GM23338 (cell line): ENCODE data around the gene NRF1. TPM values are rescaled to one million over a fixed set of nuclear protein-coding genes. Genes with fewer than 3 reads are reported as not detected.

ENCODE experiments used
- ATAC-seq: fragments of 200-7000 bp; cut with Tn5 transposase; 3 replicates; pipeline ENCODE4 v1.9.1; 2020
- DNase-seq: peaks from one replicate; pipeline ENCODE4 v3.0.0-alpha.2; 2015; ENCODE audit warnings: low spot score
- H2AFZ ChIP-seq: fragments of 200-600 bp; sonication (generic); 2 replicates; pipeline ENCODE4 v1.8.0; 2016; ENCODE audit warnings: antibody characterized with exemption, mild to moderate bottlenecking, moderate library complexity
- H3F3A ChIP-seq: fragments of 200-600 bp; sonication (generic); replicated peaks from 2 replicates; pipeline ENCODE4 v1.8.0; 2017; ENCODE audit warnings: antibody characterized with exemption, mixed run types, low read depth
- H3K27ac ChIP-seq: fragments of 200-600 bp; sonication (generic); 2 replicates; pipeline ENCODE4 v1.6.1; 2016; ENCODE audit warnings: low read depth
- H3K27me3 ChIP-seq: fragments of 200-600 bp; sonication (generic); 2 replicates; pipeline ENCODE4 v1.8.0; 2016; ENCODE audit warnings: mild to moderate bottlenecking, mixed run types, moderate library complexity; ENCODE audit not compliant: insufficient read depth
- H3K36me3 ChIP-seq: fragments of 200-600 bp; sonication (generic); 2 replicates; pipeline ENCODE4 v1.8.0; 2016; ENCODE audit warnings: mild to moderate bottlenecking; ENCODE audit not compliant: insufficient read depth
- H3K4me1 ChIP-seq: fragments of 200-600 bp; sonication (generic); 2 replicates; pipeline ENCODE4 v1.8.0; 2016; ENCODE audit warnings: mild to moderate bottlenecking, moderate library complexity; ENCODE audit not compliant: insufficient read depth
- H3K4me2 ChIP-seq: fragments of 200-600 bp; sonication (generic); 2 replicates; pipeline ENCODE4 v1.7.1; 2017; ENCODE audit warnings: mixed run types
- H3K4me3 ChIP-seq: fragments of 200-600 bp; sonication (generic); 2 replicates; pipeline ENCODE4 v1.6.1; 2016; ENCODE audit warnings: mixed run types
- H3K79me2 ChIP-seq: fragments of 200-600 bp; sonication (generic); replicated peaks from 2 replicates; pipeline ENCODE4 v1.8.0; 2017; ENCODE audit warnings: mild to moderate bottlenecking; ENCODE audit not compliant: insufficient read depth
- H3K9me2 ChIP-seq: fragments of 200-600 bp; sonication (generic); 2 replicates; pipeline ENCODE4 v1.8.0; 2017; ENCODE audit not compliant: insufficient read depth
- H4K20me1 ChIP-seq: fragments of 200-600 bp; sonication (generic); replicated peaks from 2 replicates; pipeline ENCODE4 v1.8.0; 2017; ENCODE audit warnings: mild to moderate bottlenecking; ENCODE audit not compliant: insufficient read depth
- H3K27ac Mint-ChIP-seq: 2 replicates; pipeline ENCODE4 v1.8.0; 2020; ENCODE audit warnings: inconsistent platforms, mild to moderate bottlenecking, moderate library complexity, mixed read lengths
- H3K27me3 Mint-ChIP-seq: 3 replicates; pipeline ENCODE4 v1.8.0; 2022; ENCODE audit warnings: low read depth, mild to moderate bottlenecking, moderate library complexity, mixed read lengths, inconsistent platforms; ENCODE audit not compliant: insufficient read depth, poor library complexity
- H3K36me3 Mint-ChIP-seq: 3 replicates; pipeline ENCODE4 v1.8.0; 2021; ENCODE audit warnings: low read depth, mild to moderate bottlenecking, inconsistent platforms, moderate library complexity, mixed read lengths
- H3K4me1 Mint-ChIP-seq: 3 replicates; pipeline ENCODE4 v1.8.0; 2020; ENCODE audit warnings: mild to moderate bottlenecking, inconsistent platforms, mixed read lengths
- H3K4me3 Mint-ChIP-seq: 3 replicates; pipeline ENCODE4 v1.8.0; 2021; ENCODE audit warnings: moderate library complexity, mild to moderate bottlenecking, inconsistent platforms, mixed read lengths
- H3K9me3 Mint-ChIP-seq: 3 replicates; pipeline ENCODE4 v1.8.0; 2020; ENCODE audit warnings: moderate library complexity, mild to moderate bottlenecking, inconsistent platforms, mixed read lengths
- CREB1 ChIP-seq: fragments of 250-450 bp; sonication (Bioruptor Pico); IDR thresholded peaks from 2 replicates; pipeline ENCODE4 v1.5.0; 2020; ENCODE audit warnings: low read depth, mild to moderate bottlenecking, moderate library complexity
- CTCF ChIP-seq, 2 experiments: fragments of 200-600 bp in 1 of 2; sonication (generic) in 1 of 2; conservative IDR thresholded peaks; 2 replicates each; pipeline versions ENCODE4 v1.5.1 to v1.6.1; 2016 to 2017; ENCODE audit warnings: antibody characterized with exemption in 2 of 2, low read depth in 2 of 2, mild to moderate bottlenecking in 2 of 2, moderate library complexity in 1 of 2
- EZH2 ChIP-seq: fragments of 200-600 bp; sonication (generic); IDR thresholded peaks from one replicate; pipeline ENCODE4 v1.8.0; 2017; ENCODE audit warnings: antibody characterized with exemption, mild to moderate bottlenecking, low read depth; ENCODE audit not compliant: unreplicated experiment
- EZH2phosphoT487 ChIP-seq: fragments of 200-600 bp; sonication (generic); IDR thresholded peaks from one replicate; pipeline ENCODE4 v1.8.1; 2018; ENCODE audit warnings: antibody characterized with exemption; ENCODE audit not compliant: unreplicated experiment
- NANOG ChIP-seq: IDR thresholded peaks from 2 replicates; pipeline ENCODE4 v1.6.1; 2016; ENCODE audit warnings: antibody characterized with exemption, borderline replicate concordance
- REST ChIP-seq: IDR thresholded peaks from one replicate; pipeline ENCODE4 v1.6.1; 2018; ENCODE audit warnings: antibody characterized with exemption; ENCODE audit not compliant: unreplicated experiment
- STAT1 ChIP-seq: IDR thresholded peaks from one replicate; pipeline ENCODE4 v1.6.1; 2016; ENCODE audit warnings: antibody characterized with exemption; ENCODE audit not compliant: unreplicated experiment
- ZNF331 ChIP-seq: fragments of 250-450 bp; sonication (Bioruptor Pico); IDR thresholded peaks from 2 replicates; pipeline ENCODE4 v1.5.0; 2020; ENCODE audit warnings: low read depth, mild to moderate bottlenecking, moderate library complexity
- ZNF462 ChIP-seq: fragments of 250-450 bp; sonication (Bioruptor Pico); IDR thresholded peaks from 2 replicates; pipeline ENCODE4 v1.5.0; 2020; ENCODE audit warnings: mild to moderate bottlenecking, moderate library complexity
- polyA plus RNA-seq: library from polyadenylated mRNA; unstranded; fragments of >200 nt; fragmentation: Nextera tagmentation; extraction: Ambion mirVana; gene quantifications from 2 replicates; pipeline ENCODE4 v1.2.1, GENCODE V29; 2016
- total RNA-seq: library from RNA; depleted of rRNA; stranded (reverse); fragments of >200 nt; shearing (Covaris generic); gene quantifications from 2 replicates; pipeline ENCODE4 v1.2.3, GENCODE V29; 2014

NRF1 gene
- total and polyA plus RNA-seq, 2 experiments from 2014 or later, result 5.3 to 24.6 TPM

GRCh38 chr7:129617178-129617577 lies 5.7 kb downstream of the NRF1 start (continued):
- TF ChIP-seq STAT1 (no peak), REST (no peak), CTCF (conservative IDR thresholded peaks at IDR 0.05; ENCODE audit: low read depth in 2 of 2) (no peak)

GRCh38 chr7:129617652-129618051 lies 6.1 kb downstream of the NRF1 start:
- Histone ChIP-seq H4K20me1 (peaks cover 82% of the 10 kb centered on the region), H3K27ac (peak overlapping the region; percentile 28; the same call in 1 of the 2 replicates), H3K4me1 (peaks cover 37% of the 10 kb centered on the region), H3K36me3 (no peaks in the 10 kb centered on the region), H3F3A (no peaks in the 10 kb centered on the region), H3K79me2 (peaks cover 98% of the 10 kb centered on the region), H3K9me2 (no peaks in the 10 kb centered on the region), H3K4me2 (0 out of 2 replicates have a peak overlapping the region, but pooled peaks have one; percentile 15), H3K27me3 (no peaks in the 10 kb centered on the region), H3K4me3 (no peak overlapping the region), H2AFZ (no peak overlapping the region)
- peaks cover 36% of the 10 kb centered on the region for H3K4me1 Mint-ChIP-seq
- no peak overlapping the region for H3K4me3 Mint-ChIP-seq
- H3K27ac Mint-ChIP-seq, result no peak overlapping the region
- ATAC-seq, result no peak
- no peaks in the 10 kb centered on the region; the same call in 2 of the 3 replicates for H3K36me3 Mint-ChIP-seq
- H3K27me3 Mint-ChIP-seq, result peaks cover 4% of the 10 kb centered on the region
- DNase-seq, result no peak
- H3K9me3 Mint-ChIP-seq, result no peaks in the 10 kb centered on the region
- TF ChIP-seq ZNF331 (CRISPR knock-in tag), result no peak
- no peak for TF ChIP-seq EZH2
- TF ChIP-seq EZH2phosphoT487, result no peak
- no peak for TF ChIP-seq ZNF462 (CRISPR knock-in tag)
- no peak for TF ChIP-seq CTCF (conservative IDR thresholded peaks at IDR 0.05; ENCODE audit: low read depth in 2 of 2)
- TF ChIP-seq CREB1 (CRISPR knock-in tag), result no peak
- no peak for TF ChIP-seq NANOG
